ENCODE data around the gene ST7. TPM values are rescaled to one million over a fixed set of nuclear protein-coding genes. Genes with fewer than 3 reads are reported as not detected.
"Not testable (repeated sequence)": the region's sequence is repeated elsewhere in the genome, so short reads cannot be mapped to it uniquely, and the experiment has no call there.

ST7 gene
- total RNA-seq, 1 donor from 2014 or later: 39.3 TPM

DNA sequence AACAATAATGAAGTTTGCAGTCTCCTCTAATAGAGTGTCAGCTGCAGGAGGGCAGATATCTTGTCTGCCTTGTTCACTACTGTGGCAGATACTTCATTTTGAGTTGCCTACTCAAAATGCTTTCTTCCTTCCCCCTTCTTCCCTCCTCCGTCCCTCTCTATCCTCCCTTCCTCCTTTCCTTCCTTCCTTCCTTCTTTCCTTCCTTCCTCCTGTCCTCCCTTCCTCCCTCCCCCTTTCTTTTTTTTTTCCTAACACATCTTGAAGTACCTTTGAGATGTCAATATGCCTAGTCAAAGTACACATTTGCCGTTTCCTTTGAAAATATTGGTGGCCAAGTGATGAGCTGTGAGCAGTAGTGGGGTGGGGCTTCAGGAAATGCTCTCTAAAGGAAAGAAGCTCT, 18.7 kb upstream of the ST7 start:
- H3K27me3 ChIP-seq (ENCODE audit: insufficient read depth, low read length): no peaks in the 10 kb centered on the region
- no peak overlapping the region for H2AFZ ChIP-seq (ENCODE audit: low read depth, low read length)
- no peaks in the 10 kb centered on the region for H4K20me1 ChIP-seq (ENCODE audit: insufficient read depth, low read length)
- H3K79me2 ChIP-seq (ENCODE audit: insufficient read depth, low read length): no peaks in the 10 kb centered on the region
- no peak overlapping the region for H3K4me2 ChIP-seq (ENCODE audit: low read length)
- no peaks in the 10 kb centered on the region for H3K36me3 Mint-ChIP-seq (ENCODE audit: low read depth, unreplicated experiment)
- TF ChIP-seq EZH2 (IDR thresholded peaks at IDR 0.05; ENCODE audit: insufficient read depth, low read length): no peak
- TF ChIP-seq, protein P1, sequence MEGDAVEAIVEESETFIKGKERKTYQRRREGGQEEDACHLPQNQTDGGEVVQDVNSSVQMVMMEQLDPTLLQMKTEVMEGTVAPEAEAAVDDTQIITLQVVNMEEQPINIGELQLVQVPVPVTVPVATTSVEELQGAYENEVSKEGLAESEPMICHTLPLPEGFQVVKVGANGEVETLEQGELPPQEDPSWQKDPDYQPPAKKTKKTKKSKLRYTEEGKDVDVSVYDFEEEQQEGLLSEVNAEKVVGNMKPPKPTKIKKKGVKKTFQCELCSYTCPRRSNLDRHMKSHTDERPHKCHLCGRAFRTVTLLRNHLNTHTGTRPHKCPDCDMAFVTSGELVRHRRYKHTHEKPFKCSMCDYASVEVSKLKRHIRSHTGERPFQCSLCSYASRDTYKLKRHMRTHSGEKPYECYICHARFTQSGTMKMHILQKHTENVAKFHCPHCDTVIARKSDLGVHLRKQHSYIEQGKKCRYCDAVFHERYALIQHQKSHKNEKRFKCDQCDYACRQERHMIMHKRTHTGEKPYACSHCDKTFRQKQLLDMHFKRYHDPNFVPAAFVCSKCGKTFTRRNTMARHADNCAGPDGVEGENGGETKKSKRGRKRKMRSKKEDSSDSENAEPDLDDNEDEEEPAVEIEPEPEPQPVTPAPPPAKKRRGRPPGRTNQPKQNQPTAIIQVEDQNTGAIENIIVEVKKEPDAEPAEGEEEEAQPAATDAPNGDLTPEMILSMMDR (IDR thresholded peaks at IDR 0.05; ENCODE audit: insufficient read depth, low read depth, low read length): no peak
- H3K4me1 ChIP-seq (ENCODE audit: insufficient read depth, low read length): no peaks in the 10 kb centered on the region
- H3K9me3 ChIP-seq (ENCODE audit: insufficient read depth, low read depth, low read length): no peaks in the 10 kb centered on the region
- DNase-seq (ENCODE audit: low read depth) (no peak), FAIRE-seq (no peak)
- H3K27me3 Mint-ChIP-seq (ENCODE audit: low read depth, unreplicated experiment): peaks cover 2% of the 10 kb centered on the region
- peaks cover 2% of the 10 kb centered on the region for H3K4me1 Mint-ChIP-seq (ENCODE audit: low read depth, unreplicated experiment)
- H3K27ac Mint-ChIP-seq (ENCODE audit: unreplicated experiment): no peak overlapping the region
- H3K9me3 Mint-ChIP-seq (ENCODE audit: unreplicated experiment): no peaks in the 10 kb centered on the region
- no peak overlapping the region for H3K9ac ChIP-seq (ENCODE audit: low read length)
- H3K4me3 ChIP-seq (ENCODE audit: insufficient read depth, low read depth, low read length): no peak overlapping the region
- no peak overlapping the region for H3K27ac ChIP-seq (ENCODE audit: low read depth, low read length)
- no peak overlapping the region for H3K4me3 Mint-ChIP-seq (ENCODE audit: unreplicated experiment)
- no peaks in the 10 kb centered on the region for H3K36me3 ChIP-seq (ENCODE audit: insufficient read depth, low read length)

DNA sequence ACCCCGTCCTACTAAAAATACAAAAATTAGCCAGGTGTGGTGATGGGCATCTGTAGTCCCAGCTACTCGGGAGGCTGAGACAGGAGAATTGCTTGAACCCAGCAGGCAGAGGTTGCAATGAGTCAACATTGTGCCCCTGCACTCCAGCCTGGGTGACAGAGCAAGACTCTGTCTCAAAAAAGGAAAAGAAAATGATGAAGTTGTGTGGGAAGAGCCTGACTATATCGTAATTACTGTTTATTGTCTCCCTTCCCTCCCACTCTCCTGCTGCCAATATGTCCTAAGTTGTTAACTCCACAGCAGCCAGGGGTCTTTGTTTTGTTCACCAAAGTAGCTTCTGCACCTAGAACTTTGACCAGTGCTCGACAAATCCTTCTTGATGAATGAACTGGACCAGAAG, 16.5 kb upstream of the ST7 start:
- H3K36me3 Mint-ChIP-seq (ENCODE audit: low read depth, unreplicated experiment); DNase-seq (ENCODE audit: low read depth); H3K9me3 ChIP-seq (ENCODE audit: insufficient read depth, low read depth, low read length); H3K79me2 ChIP-seq (ENCODE audit: insufficient read depth, low read length); H3K4me3 Mint-ChIP-seq (ENCODE audit: unreplicated experiment); H3K9me3 Mint-ChIP-seq (ENCODE audit: unreplicated experiment); H3K4me1 Mint-ChIP-seq (ENCODE audit: low read depth, unreplicated experiment); H3K27me3 Mint-ChIP-seq (ENCODE audit: low read depth, unreplicated experiment); H3K4me3 ChIP-seq (ENCODE audit: insufficient read depth, low read depth, low read length); H3K27ac Mint-ChIP-seq (ENCODE audit: unreplicated experiment); FAIRE-seq; H3K4me1 ChIP-seq (ENCODE audit: insufficient read depth, low read length); H3K36me3 ChIP-seq (ENCODE audit: insufficient read depth, low read length); H3K9ac ChIP-seq (ENCODE audit: low read length); H2AFZ ChIP-seq (ENCODE audit: low read depth, low read length); H3K27me3 ChIP-seq (ENCODE audit: insufficient read depth, low read length); H4K20me1 ChIP-seq (ENCODE audit: insufficient read depth, low read length); H3K4me2 ChIP-seq (ENCODE audit: low read length); H3K27ac ChIP-seq (ENCODE audit: low read depth, low read length): not testable (repeated sequence)

DNA sequence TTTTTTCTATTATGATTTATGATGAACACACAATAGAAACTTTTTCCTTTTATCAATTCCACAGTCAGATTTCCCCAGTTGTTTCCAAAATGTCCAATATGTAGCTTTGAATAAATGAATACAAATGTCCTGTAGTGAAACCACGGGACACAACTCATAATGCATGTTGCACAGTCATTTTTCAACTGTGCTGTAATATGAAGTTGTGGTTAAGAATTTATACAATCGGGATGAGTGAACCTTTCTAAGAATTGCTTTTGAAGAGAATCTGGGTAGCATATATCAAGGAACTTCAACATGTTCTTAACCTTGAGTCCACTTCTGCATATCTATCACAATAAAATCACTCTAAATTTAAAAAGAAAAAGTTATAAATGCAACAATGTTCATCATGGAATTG, 14.6 kb upstream of the ST7 start:
- Histone ChIP-seq H3K36me3 (ENCODE audit: insufficient read depth, low read length) (no peaks in the 10 kb centered on the region), H2AFZ (ENCODE audit: low read depth, low read length) (no peak overlapping the region), H3K9me3 (ENCODE audit: insufficient read depth, low read depth, low read length) (no peaks in the 10 kb centered on the region), H3K4me3 (ENCODE audit: insufficient read depth, low read depth, low read length) (no peak overlapping the region), H3K27me3 (ENCODE audit: insufficient read depth, low read length) (no peaks in the 10 kb centered on the region), H3K4me1 (ENCODE audit: insufficient read depth, low read length) (no peaks in the 10 kb centered on the region), H3K9ac (ENCODE audit: low read length) (no peak overlapping the region), H4K20me1 (ENCODE audit: insufficient read depth, low read length) (no peaks in the 10 kb centered on the region), H3K4me2 (ENCODE audit: low read length) (no peak overlapping the region), H3K79me2 (ENCODE audit: insufficient read depth, low read length) (no peaks in the 10 kb centered on the region), H3K27ac (ENCODE audit: low read depth, low read length) (no peak overlapping the region)
- no peak for DNase-seq (ENCODE audit: low read depth)
- Mint-ChIP-seq H3K4me1 (ENCODE audit: low read depth, unreplicated experiment) (peaks cover 9% of the 10 kb centered on the region), H3K4me3 (ENCODE audit: unreplicated experiment) (no peak overlapping the region), H3K36me3 (ENCODE audit: low read depth, unreplicated experiment) (no peaks in the 10 kb centered on the region), H3K27me3 (ENCODE audit: low read depth, unreplicated experiment) (peaks cover 2% of the 10 kb centered on the region), H3K27ac (ENCODE audit: unreplicated experiment) (no peak overlapping the region), H3K9me3 (ENCODE audit: unreplicated experiment) (no peaks in the 10 kb centered on the region)
- no peak for FAIRE-seq
- no peak for TF ChIP-seq EZH2 (IDR thresholded peaks at IDR 0.05; ENCODE audit: insufficient read depth, low read length)
- TF ChIP-seq, protein P1 (IDR thresholded peaks at IDR 0.05; ENCODE audit: insufficient read depth, low read depth, low read length): no peak
